HepG2 (cell line): ENCODE measurements around the gene ABCG5. TPM values are rescaled to one million over a fixed set of nuclear protein-coding genes. Genes with fewer than 3 reads are reported as not detected.
A peak's percentile ranks its signal among the peaks of the same experiment; 100 is the strongest.

Source experiments
- ATF7-NPFF ChIP-seq: sonication (generic); formaldehyde crosslinking; IDR thresholded peaks from 2 replicates; pipeline ENCODE4 v1.8.1; 2023; ENCODE audit warnings: mild to moderate bottlenecking, low read depth, missing genetic modification reagents, moderate library complexity
- CBFB ChIP-seq: sonication (generic); formaldehyde crosslinking; IDR thresholded peaks from 2 replicates; pipeline ENCODE4 v1.4.0; 2020; ENCODE audit warnings: missing genetic modification reagents
- EHMT2 ChIP-seq: fragments of 200-600 bp; sonication (generic); IDR thresholded peaks from 2 replicates; pipeline ENCODE4 v1.7.0; 2017; ENCODE audit warnings: antibody characterized with exemption, low read depth, low read length, borderline replicate concordance
- GZF1 ChIP-seq: sonication (generic); formaldehyde crosslinking; IDR thresholded peaks from 2 replicates; pipeline ENCODE4 v1.5.1; 2020; ENCODE audit warnings: mild to moderate bottlenecking, missing genetic modification reagents
- IRX3 ChIP-seq: sonication (generic); formaldehyde crosslinking; IDR thresholded peaks from 2 replicates; pipeline ENCODE4 v1.8.1; 2023; ENCODE audit warnings: mild to moderate bottlenecking, low read depth, missing genetic modification reagents, borderline replicate concordance
- KLF9 ChIP-seq: IDR thresholded peaks from 2 replicates; pipeline ENCODE4 v1.6.1; 2016; ENCODE audit warnings: low read depth
- MATR3 ChIP-seq: sonication (generic); formaldehyde crosslinking; IDR thresholded peaks from 2 replicates; pipeline ENCODE4 v1.4.0; 2020; ENCODE audit warnings: missing genetic modification reagents
- NCOA2 ChIP-seq: sonication (generic); formaldehyde crosslinking; IDR thresholded peaks from 2 replicates; pipeline ENCODE4 v1.8.0; 2022; ENCODE audit warnings: inconsistent platforms
- NFIB ChIP-seq: sonication (generic); formaldehyde crosslinking; IDR thresholded peaks from 2 replicates; pipeline ENCODE4 v1.9.0; 2021; ENCODE audit warnings: missing genetic modification reagents, mild to moderate bottlenecking, borderline replicate concordance
- RNF2 ChIP-seq: fragments of 450-650 bp; conservative IDR thresholded peaks from 2 replicates; pipeline ENCODE4 v1.6.1; 2016; ENCODE audit warnings: low read depth
- SALL1 ChIP-seq: sonication (generic); formaldehyde crosslinking; IDR thresholded peaks from 2 replicates; pipeline ENCODE4 v1.8.0; 2022; ENCODE audit warnings: mild to moderate bottlenecking, missing genetic modification reagents
- SALL2 ChIP-seq: sonication (generic); formaldehyde crosslinking; IDR thresholded peaks from 2 replicates; pipeline ENCODE4 v1.8.1; 2023; ENCODE audit warnings: mild to moderate bottlenecking, missing genetic modification reagents, inconsistent platforms
- SP2 ChIP-seq: sonication (generic); formaldehyde crosslinking; IDR thresholded peaks from 2 replicates; pipeline ENCODE4 v1.5.1; 2020; ENCODE audit warnings: mild to moderate bottlenecking, missing genetic modification reagents
- SP5 ChIP-seq: IDR thresholded peaks from 2 replicates; pipeline ENCODE4 v1.6.1; 2016; ENCODE audit warnings: low read depth, borderline replicate concordance
- SRF ChIP-seq: IDR thresholded peaks from 2 replicates; pipeline ENCODE4 v1.6.1; 2011; ENCODE audit warnings: mild to moderate bottlenecking, low read depth, low read length, moderate library complexity
- THYN1 ChIP-seq: sonication (generic); formaldehyde crosslinking; IDR thresholded peaks from 2 replicates; pipeline ENCODE4 v1.8.1; 2023; ENCODE audit warnings: low read depth, mild to moderate bottlenecking, moderate library complexity, missing genetic modification reagents, borderline replicate concordance
- TSC22D2 ChIP-seq: sonication (generic); formaldehyde crosslinking; IDR thresholded peaks from 2 replicates; pipeline ENCODE4 v1.5.1; 2020; ENCODE audit warnings: missing genetic modification reagents, mild to moderate bottlenecking, borderline replicate concordance
- U2AF2 ChIP-seq: fragments of 200-400 bp; formaldehyde crosslinking; IDR thresholded peaks from 2 replicates; pipeline ENCODE4 v1.6.1; 2017; ENCODE audit warnings: low read depth, mild to moderate bottlenecking, low read length
- ZBED4 ChIP-seq: sonication (generic); formaldehyde crosslinking; IDR thresholded peaks from 2 replicates; pipeline ENCODE4 v1.4.0; 2020; ENCODE audit warnings: missing genetic modification reagents, borderline replicate concordance
- ZFP36L1 ChIP-seq: sonication (generic); formaldehyde crosslinking; IDR thresholded peaks from 2 replicates; pipeline ENCODE4 v1.8.0; 2022; ENCODE audit warnings: mild to moderate bottlenecking, missing genetic modification reagents, moderate library complexity
- ZFP36L2 ChIP-seq: sonication (generic); formaldehyde crosslinking; IDR thresholded peaks from 2 replicates; pipeline ENCODE4 v1.4.0; 2020; ENCODE audit warnings: missing genetic modification reagents
- ZIK1 ChIP-seq: sonication (generic); formaldehyde crosslinking; IDR thresholded peaks from 2 replicates; pipeline ENCODE4 v1.5.0; 2020; ENCODE audit warnings: mild to moderate bottlenecking, low read depth, missing genetic modification reagents, borderline replicate concordance
- ZNF24 ChIP-seq: fragments of 450-650 bp; IDR thresholded peaks from 2 replicates; pipeline ENCODE4 v1.6.1; 2017; ENCODE audit warnings: antibody characterized with exemption, mild to moderate bottlenecking
- ZNF557 ChIP-seq: sonication (generic); formaldehyde crosslinking; IDR thresholded peaks from 2 replicates; pipeline ENCODE4 v1.4.0; 2020; ENCODE audit warnings: missing genetic modification reagents
- ZNF615 ChIP-seq: sonication (generic); formaldehyde crosslinking; IDR thresholded peaks from 2 replicates; pipeline ENCODE4 v1.5.0; 2020; ENCODE audit warnings: mild to moderate bottlenecking, missing genetic modification reagents, borderline replicate concordance
- ZNF737 ChIP-seq: sonication (generic); formaldehyde crosslinking; IDR thresholded peaks from 2 replicates; pipeline ENCODE4 v1.5.0; 2020; ENCODE audit warnings: missing genetic modification reagents, mild to moderate bottlenecking, borderline replicate concordance
- ZNF747 ChIP-seq: sonication (generic); formaldehyde crosslinking; IDR thresholded peaks from 2 replicates; pipeline ENCODE4 v1.8.1; 2023; ENCODE audit warnings: missing genetic modification reagents, mild to moderate bottlenecking, borderline replicate concordance
- ZNF839 ChIP-seq: sonication (generic); formaldehyde crosslinking; IDR thresholded peaks from 2 replicates; pipeline ENCODE4 v1.4.0; 2020; ENCODE audit warnings: missing genetic modification reagents, mild to moderate bottlenecking, borderline replicate concordance
- ZSCAN30 ChIP-seq: sonication (generic); formaldehyde crosslinking; IDR thresholded peaks from 2 replicates; pipeline ENCODE4 v1.5.0; 2020; ENCODE audit warnings: mild to moderate bottlenecking, missing genetic modification reagents
- polyA plus RNA-seq, 8 experiments: library from polyadenylated mRNA; depleted of rRNA in 3 of 8; stranded (reverse) in 7 of 8; unstranded in 1 of 8; fragments of >200 nt; fragmentation: Illumina TruSeq in 4 of 8; extraction: Trizol in 4 of 8; gene quantifications; 2 replicates each; pipeline versions ENCODE4 v1.2.1 to v1.2.3, GENCODE V29; 2011 to 2016; ENCODE audit warnings: low read depth in 4 of 8, missing spikeins in 1 of 8, mixed read lengths in 1 of 8; ENCODE audit not compliant: insufficient read depth in 1 of 8
- total RNA-seq, 5 experiments: library from RNA; depleted of rRNA; stranded (reverse); fragments of >200 nt; fragmentation: Illumina TruSeq; extraction: Trizol; gene quantifications; 2 replicates each; pipeline ENCODE4 v1.2.3, GENCODE V29; 2016; ENCODE audit warnings: low read depth in 1 of 5

The ABCG5 gene
- total and polyA plus RNA-seq, 2 of the 13 experiments (the other 11 are each of a cell fraction or from before 2014, with no cell fraction given): 15.1 to 39.0 TPM

- TF ChIP-seq CBFB (no peak), NFIB (CRISPR knock-in tag) (no peak), MATR3 (CRISPR knock-in tag) (no peak), ZFP36L1 (peak; percentile 78; the same call in 1 of the 2 replicates), SRF (no peak), SALL1 (CRISPR knock-in tag) (peak; percentile 39; the same call in 1 of the 2 replicates), ZBED4 (CRISPR knock-in tag) (0 out of 2 replicates have a peak, but pooled peaks have one; percentile 32), SALL2 (no peak), ZSCAN30 (0 out of 2 replicates have a peak, but pooled peaks have one; percentile 3), TSC22D2 (CRISPR knock-in tag) (no peak), GZF1 (CRISPR knock-in tag) (0 out of 2 replicates have a peak, but pooled peaks have one; percentile 14), U2AF2 (no peak), THYN1 (CRISPR knock-in tag) (no peak), KLF9 (0 out of 2 replicates have a peak, but pooled peaks have one; percentile 58), RNF2 (no peak), SP2 (CRISPR knock-in tag) (no peak), SP5 (CRISPR knock-in tag) (0 out of 2 replicates have a peak, but pooled peaks have one; percentile 7), ZNF747 (no peak), ZNF24 (no peak), ATF7-NPFF (CRISPR knock-in tag) (no peak), EHMT2 (no peak), ZNF839 (CRISPR knock-in tag) (peak; percentile 74; the same call in 1 of the 2 replicates), NCOA2 (CRISPR knock-in tag) (no peak), ZFP36L2 (CRISPR knock-in tag) (no peak), IRX3 (no peak), ZIK1 (CRISPR knock-in tag) (0 out of 2 replicates have a peak, but pooled peaks have one; percentile 5), ZNF615 (CRISPR knock-in tag) (no peak), ZNF737 (CRISPR knock-in tag) (no peak), ZNF557 (no peak)
Measured at GRCh38 chr2:43837831-43838559, 644 bp downstream of the ABCG5 start (continued).
